LNCAP (cell line): ENCODE measurements around the gene GABRG3.

ENCODE experiments used
- CTCF ChIP-seq: fragments of 450-650 bp; IDR thresholded peaks from 2 replicates; pipeline ENCODE4 v1.5.1; 2017; ENCODE audit warnings: mild to moderate bottlenecking

The GABRG3 gene

GRCh38 chr15:27495963-27496459, 525.0 kb downstream of the GABRG3 start:
- no peak for TF ChIP-seq CTCF

GRCh38 chr15:27498700-27499099, 527.7 kb downstream of the GABRG3 start:
- TF ChIP-seq CTCF = no peak

DNA sequence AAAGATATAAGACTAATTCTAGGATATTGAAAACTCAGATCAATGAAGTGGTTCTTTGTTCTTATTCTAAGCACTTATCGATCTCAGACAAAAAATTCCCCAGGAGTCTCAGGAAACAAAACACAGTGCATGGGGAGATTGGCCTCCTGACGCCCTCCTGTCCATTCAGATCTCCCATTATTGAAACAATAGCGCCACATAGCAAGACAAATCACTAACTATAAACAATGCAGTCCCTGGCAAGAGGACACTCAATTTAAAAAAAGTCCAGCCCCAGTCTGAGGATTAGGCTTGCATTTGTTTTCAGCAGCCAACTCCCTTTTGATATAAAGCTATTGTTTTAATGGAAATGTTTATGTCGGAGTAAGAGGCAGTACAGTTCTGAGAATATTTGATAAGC, 528.2 kb downstream of the GABRG3 start:
- TF ChIP-seq CTCF = no peak

DNA sequence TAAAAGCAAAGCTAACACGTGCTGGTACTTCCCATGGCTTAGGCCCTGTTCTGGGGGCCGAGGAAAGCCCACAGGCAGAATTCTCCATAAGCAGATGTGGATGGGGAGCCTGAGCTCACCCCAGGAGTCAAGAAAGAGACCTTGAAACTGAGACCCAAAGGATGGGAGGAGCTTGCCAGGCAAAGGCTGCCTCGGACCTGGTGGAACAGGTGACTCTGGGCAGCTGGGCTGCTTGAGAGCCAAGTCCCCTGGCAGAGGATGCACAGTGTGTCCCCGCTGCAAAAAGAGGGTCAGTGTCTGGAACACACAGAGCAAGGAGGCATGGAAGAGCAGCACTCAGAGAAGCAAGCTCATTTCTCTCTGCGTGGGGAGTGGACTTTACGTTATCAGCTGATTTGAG, 528.7 kb downstream of the GABRG3 start:
- TF ChIP-seq CTCF = no peak

DNA sequence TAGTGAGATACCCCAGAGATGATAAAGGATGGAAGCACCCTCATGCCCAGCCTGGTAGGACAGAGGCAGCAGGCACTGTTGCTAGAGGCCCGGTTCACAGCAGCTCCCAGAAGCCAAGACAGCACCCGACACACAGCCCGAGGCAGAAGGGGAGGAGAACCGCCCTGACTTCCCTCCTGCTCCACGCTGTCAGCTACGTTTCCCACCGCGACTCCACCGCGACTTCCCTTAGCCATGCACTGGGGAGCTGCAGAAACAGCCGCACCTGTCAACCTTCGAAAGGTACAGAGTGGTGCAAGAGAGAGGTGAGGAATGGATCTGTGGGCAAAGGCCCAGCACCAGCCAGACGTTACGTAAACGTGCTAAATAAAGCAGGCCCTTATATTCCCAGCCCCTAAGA, 529.2 kb downstream of the GABRG3 start:
- TF ChIP-seq CTCF = no peak

GRCh38 chr15:27506752-27507151, 535.8 kb downstream of the GABRG3 start:
- no peak for TF ChIP-seq CTCF

DNA sequence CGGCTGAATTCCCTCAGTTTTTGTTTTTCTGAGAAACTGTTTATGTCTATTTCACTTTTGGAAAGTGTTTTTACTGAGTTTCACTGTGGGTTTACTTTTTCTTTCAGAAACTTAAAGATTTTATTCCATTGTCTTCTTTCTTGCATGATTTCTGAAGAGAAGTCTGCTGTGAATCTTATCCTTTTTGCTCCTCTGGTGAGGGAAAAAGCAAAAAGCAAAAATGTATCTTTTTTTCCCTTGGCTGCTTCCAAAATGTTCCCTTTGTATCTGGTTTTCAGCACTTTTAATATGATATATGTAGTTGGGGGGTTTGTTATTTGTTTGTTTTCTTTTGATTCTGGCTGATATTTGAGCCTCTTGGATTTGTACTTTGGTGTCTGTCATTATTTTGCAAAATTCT, 538.0 kb downstream of the GABRG3 start:
- TF ChIP-seq CTCF = no peak

DNA sequence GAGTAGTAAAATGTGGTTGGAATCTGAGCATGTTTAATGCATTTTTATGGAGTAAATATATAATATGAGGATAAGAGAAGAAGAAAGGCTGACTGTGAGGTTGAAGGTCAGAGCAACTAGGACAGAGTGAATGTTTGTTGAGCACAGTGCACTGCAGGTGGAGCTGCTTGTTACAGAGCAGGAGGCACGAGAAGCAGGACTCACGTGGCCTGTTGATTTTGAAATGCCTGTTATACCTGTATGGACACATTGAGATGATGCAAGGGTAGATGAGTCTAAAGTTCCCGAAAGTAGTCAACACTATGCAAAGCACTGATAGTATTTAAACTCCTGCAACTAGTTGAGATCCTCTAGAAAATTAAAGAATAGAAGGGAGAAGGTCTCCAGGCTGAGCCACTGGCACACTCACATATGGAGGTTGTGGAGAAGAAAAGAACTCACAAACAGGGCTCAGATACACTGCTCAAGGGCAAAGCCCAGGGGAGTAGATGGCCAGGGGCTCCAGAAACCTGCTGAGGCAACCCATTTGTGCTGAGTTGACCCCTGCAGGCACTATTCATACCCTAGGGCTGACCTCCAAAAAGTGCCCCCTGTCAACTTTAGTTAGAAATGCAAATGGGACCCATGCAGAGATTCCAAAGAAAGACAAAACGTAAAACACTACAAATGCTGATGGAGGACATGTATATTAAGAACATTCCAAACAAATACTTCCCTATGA, 541.5 kb downstream of the GABRG3 start:
- TF ChIP-seq CTCF = no peak
